K562 (cell line): ENCODE results near the gene R3HDM2. TPM values are rescaled to one million over a fixed set of nuclear protein-coding genes. Genes with fewer than 3 reads are reported as not detected.

Source experiments
- ATAC-seq: fragments of 200-7000 bp; cut with Tn5 transposase; 3 replicates; pipeline ENCODE4 v1.9.1; 2020; ENCODE audit warnings: moderate library complexity
- BruUV-seq: library from RNA; stranded (reverse); fragments of 400-500 nt; replicated peaks from 2 replicates; lab custom pipeline; 2021; lab: Mats Ljungman, UMichigan
- CTCF ChIA-PET: fragments of 300-600 bp; formaldehyde crosslinking; extraction: SDS; loops from one replicate; lab custom pipeline; 2021; ENCODE audit warnings: low intra/inter-chr PET ratio; lab: Yijun Ruan, JAX
- POLR2A ChIA-PET: fragments of 300-600, 350-650 bp; sonication (Branson Sonifier 250); formaldehyde crosslinking; extraction: SDS; loops from one replicate; lab custom pipeline; 2021; ENCODE audit warnings: antibody characterized with exemption, inconsistent platforms; lab: Yijun Ruan, JAX
- DNase-seq, 4 experiments: peaks; one replicate each; pipeline versions ENCODE4 v3.0.0 to v3.0.0-alpha.2; 2011 to 2018; ENCODE audit warnings: low spot score in 3 of 4, mixed read lengths in 3 of 4; ENCODE audit errors: extremely low read depth in 1 of 4
- FAIRE-seq: peaks from 2 replicates; lab custom pipeline; 2011; peaks lifted over from hg19 to GRCh38; lab: Jason Lieb, UNC
- H2AFZ ChIP-seq: 2 replicates; pipeline ENCODE4 v1.6.0; 2011; ENCODE audit warnings: low read depth, low read length, control low read depth, inconsistent platforms
- H3K27ac ChIP-seq: fragments of 200-600 bp; 3 replicates; pipeline ENCODE4 v1.8.0; 2011; ENCODE audit warnings: low read depth, mild to moderate bottlenecking, control low read depth, inconsistent platforms, low read length, moderate library complexity, mixed read lengths; ENCODE audit errors: extremely low read depth
- H3K27me3 ChIP-seq, 2 experiments: fragments of 300-600 bp in 1 of 2; 2 replicates in 1 of 2; 3 replicates in 1 of 2; pipeline versions ENCODE4 v1.6.0 to v1.8.0; 2011; ENCODE audit warnings: inconsistent platforms in 2 of 2, low read length in 2 of 2, mild to moderate bottlenecking in 1 of 2, mixed read lengths in 1 of 2, moderate library complexity in 1 of 2; ENCODE audit not compliant: control insufficient read depth in 2 of 2, insufficient read depth in 2 of 2
- H3K36me3 ChIP-seq: fragments of 300-600 bp; 3 replicates; pipeline ENCODE4 v1.8.0; 2011; ENCODE audit warnings: mild to moderate bottlenecking, low read length, inconsistent platforms; ENCODE audit not compliant: control insufficient read depth, insufficient read depth
- H3K4me1 ChIP-seq, 2 experiments: fragments of 200-600 bp in 1 of 2; replicated peaks in 1 of 2; 2 replicates in 1 of 2; 3 replicates in 1 of 2; pipeline versions ENCODE4 v1.5.1 to v1.8.0; 2011; ENCODE audit warnings: inconsistent platforms in 2 of 2, low read length in 2 of 2, mild to moderate bottlenecking in 1 of 2, mixed read lengths in 1 of 2, moderate library complexity in 1 of 2; ENCODE audit not compliant: control insufficient read depth in 2 of 2, insufficient read depth in 2 of 2
- H3K4me2 ChIP-seq: 2 replicates; pipeline ENCODE4 v1.6.1; 2011; ENCODE audit warnings: low read length, control low read depth, inconsistent platforms, mixed read lengths; ENCODE audit not compliant: insufficient read depth
- H3K4me3 ChIP-seq: fragments of 200-600 bp; sonication (generic), shearing (Covaris generic); 2 replicates; pipeline ENCODE4 v1.5.1; 2016; ENCODE audit warnings: control low read depth, inconsistent platforms
- H3K79me2 ChIP-seq: fragments of 200-600 bp; 3 replicates; pipeline ENCODE4 v1.8.0; 2011; ENCODE audit warnings: low read length, inconsistent platforms; ENCODE audit not compliant: control insufficient read depth, insufficient read depth
- H3K9ac ChIP-seq, 2 experiments: 2 replicates each; pipeline versions ENCODE4 v1.6.0 to v1.6.1; 2011; ENCODE audit warnings: low read depth in 2 of 2, low read length in 2 of 2, control low read depth in 1 of 2, inconsistent platforms in 1 of 2, mild to moderate bottlenecking in 1 of 2, mixed read lengths in 1 of 2; ENCODE audit not compliant: insufficient read depth in 1 of 2
- H3K9me1 ChIP-seq: one replicate; pipeline ENCODE4 v1.6.0; 2011; ENCODE audit warnings: inconsistent platforms, mild to moderate bottlenecking, low read length, moderate library complexity; ENCODE audit not compliant: control insufficient read depth, insufficient read depth
- H3K9me3 ChIP-seq: replicated peaks from 2 replicates; pipeline ENCODE4 v1.5.1; 2011; ENCODE audit warnings: low read depth, low read length, inconsistent platforms; ENCODE audit not compliant: control insufficient read depth, insufficient read depth
- H4K20me1 ChIP-seq: replicated peaks from 2 replicates; pipeline ENCODE4 v1.6.1; 2011; ENCODE audit warnings: low read length, inconsistent platforms, mixed read lengths; ENCODE audit not compliant: control insufficient read depth, insufficient read depth
- ARID1B ChIP-seq: fragments of 450-650 bp; IDR thresholded peaks from 2 replicates; pipeline ENCODE4 v1.6.1; 2016; ENCODE audit warnings: antibody characterized with exemption, mild to moderate bottlenecking, inconsistent platforms
- ARID2 ChIP-seq: fragments of 450-650 bp; IDR thresholded peaks from 2 replicates; pipeline ENCODE4 v1.6.1; 2017; ENCODE audit warnings: antibody characterized with exemption, mild to moderate bottlenecking
- BACH1 ChIP-seq: fragments of 200-800 bp; sonication (Bioruptor generic); IDR thresholded peaks from 2 replicates; pipeline ENCODE4 v1.6.1; 2016; ENCODE audit warnings: missing genetic modification characterization, missing compliant biosample characterization
- CBFA2T3 ChIP-seq: fragments of 450-650 bp; IDR thresholded peaks from 2 replicates; pipeline ENCODE4 v1.6.1; 2017
- HDAC1 ChIP-seq, 2 experiments: fragments of 450-650 bp; IDR thresholded peaks; 2 replicates each; pipeline ENCODE4 v1.6.1; 2016 to 2017; ENCODE audit warnings: inconsistent platforms in 1 of 2, mild to moderate bottlenecking in 1 of 2, moderate library complexity in 1 of 2
- JUND ChIP-seq, 2 experiments: IDR thresholded peaks; 2 replicates in 1 of 2; 3 replicates in 1 of 2; pipeline ENCODE4 v1.6.1; 2011; ENCODE audit warnings: borderline replicate concordance in 2 of 2, low read depth in 2 of 2, low read length in 2 of 2, improper control_type of control experiment in 1 of 2, missing biosample characterization in 1 of 2, missing genetic modification characterization in 1 of 2, missing genetic modification reagents in 1 of 2
- MAX ChIP-seq: sonication (generic); formaldehyde crosslinking; IDR thresholded peaks from 2 replicates; pipeline ENCODE4 v1.9.0; 2022; ENCODE audit warnings: mild to moderate bottlenecking, missing genetic modification reagents
- MEF2A ChIP-seq: IDR thresholded peaks from 2 replicates; pipeline ENCODE4 v1.6.1; 2011; ENCODE audit warnings: low read depth, mild to moderate bottlenecking, low read length, moderate library complexity; ENCODE audit not compliant: control insufficient read depth
- NCOR1 ChIP-seq: fragments of 450-650 bp; IDR thresholded peaks from 2 replicates; pipeline ENCODE4 v1.6.1; 2016; ENCODE audit warnings: mild to moderate bottlenecking, moderate library complexity
- NEUROD1 ChIP-seq: fragments of 150-350 bp; IDR thresholded peaks from 2 replicates; pipeline ENCODE4 v1.6.1; 2014; ENCODE audit warnings: borderline replicate concordance, low read length, low read depth; ENCODE audit not compliant: partially characterized antibody
- NFXL1 ChIP-seq: fragments of 450-650 bp; formaldehyde crosslinking; IDR thresholded peaks from 2 replicates; pipeline ENCODE4 v1.4.0; 2021; ENCODE audit warnings: mild to moderate bottlenecking
- POLR2H ChIP-seq: IDR thresholded peaks from 2 replicates; pipeline ENCODE4 v1.6.1; 2016; ENCODE audit warnings: missing genetic modification characterization, low read depth, mild to moderate bottlenecking, control low read depth, missing compliant biosample characterization, moderate library complexity
- PRDM10 ChIP-seq: fragments of 450-650 bp; IDR thresholded peaks from 2 replicates; pipeline ENCODE4 v1.6.1; 2018; ENCODE audit not compliant: partially characterized antibody
- ZNF41 ChIP-seq: fragments of 250-450 bp; sonication (Bioruptor Pico); conservative IDR thresholded peaks from 2 replicates; pipeline ENCODE4 v1.4.0; 2020; ENCODE audit warnings: mild to moderate bottlenecking
- ZNF766 ChIP-seq: fragments of 200-800 bp; sonication (Bioruptor generic); conservative IDR thresholded peaks from 2 replicates; pipeline ENCODE4 v1.6.1; 2016; ENCODE audit warnings: missing genetic modification characterization, missing compliant biosample characterization
- WGBS: fragments of 100-300 bp; shearing (Covaris generic); methylation state at CpG from one replicate; pipeline ENCODE4 v1.1.6; 2016; ENCODE audit warnings: low coverage, mixed read lengths; ENCODE audit not compliant: insufficient coverage; ENCODE audit errors: missing lambda C conversion rate; 5-methylcytosine and 5-hydroxymethylcytosine counted together
- in situ Hi-C: fragments of 300-500 bp; cut with MboI; formaldehyde crosslinking; loops from 4 replicates; pipeline ENCODE4 v1.15.0; 2018; ENCODE audit warnings: inconsistent platforms, mixed read lengths
- intact Hi-C: fragments of 100-400 bp; cut with micrococcal nuclease; formaldehyde crosslinking; loops from 2 replicates; pipeline ENCODE4 v1.14.2; 2022
- polyA plus RNA-seq, 8 experiments: library from polyadenylated mRNA; depleted of rRNA in 4 of 8; stranded (reverse) in 5 of 8; unstranded in 3 of 8; fragments of >200 nt; fragmentation: Nextera tagmentation in 2 of 8; fragmentation: Illumina TruSeq in 1 of 8; extraction: Ambion mirVana in 2 of 8; extraction: Trizol in 1 of 8; gene quantifications; 2 replicates each; pipeline versions ENCODE4 v1.2.1 to v1.2.3, GENCODE V29; 2011 to 2014; ENCODE audit warnings: inconsistent platforms in 1 of 8, missing spikeins in 1 of 8
- total RNA-seq, 7 experiments: library from RNA; depleted of rRNA in 6 of 7; stranded (reverse); fragments of >200 nt in 6 of 7; fragmentation: Illumina TruSeq in 2 of 7; extraction: Trizol in 2 of 7; gene quantifications; 2 replicates each; pipeline versions ENCODE4 v1.2.1 to v1.2.3, GENCODE V29; 2011 to 2021; ENCODE audit warnings: low replicate concordance in 1 of 7

The R3HDM2 gene
- total and polyA plus RNA-seq, 9 of the 15 experiments (the other 6 are each of a cell fraction or from before 2014, with no cell fraction given): 3.3 to 18.8 (median 9.0) TPM

- DNase-seq: peak in 2 of 4 experiments; percentile 51 to 78
- ChIA-PET CTCF (interaction anchor here (0.6 to 2.7 kb wide), 7 partner anchors 112 to 239 kb away, joined by 3 to 20 read pairs (median 9); no protein-coding TSS in a partner anchor), POLR2A (interaction anchor here (0.6 to 1.9 kb wide), 14 partner anchors 9 to 284 kb away, joined by 3 to 7 read pairs (median 4); partner anchors contain the start of gene SHMT2)
- Histone ChIP-seq H3K27ac (peak overlapping the region; percentile 48; the same call in 1 of the 3 replicates), H3K9me3 (no peaks in the 10 kb centered on the region), H3K79me2 (peaks cover 17% of the 10 kb centered on the region; the same call in 2 of the 3 replicates), H3K9ac (peak overlapping the region; percentile 45 to 65; a peak in 2 of 4 replicates), H3K4me2 (peak overlapping the region; percentile 48), H2AFZ (peak overlapping the region; percentile 76), H4K20me1 (no peaks in the 10 kb centered on the region), H3K36me3 (no peaks in the 10 kb centered on the region), H3K4me3 (no peak overlapping the region), H3K27me3 (no peaks in the 10 kb centered on the region), H3K4me1 (peaks cover 30 to 43% of the 10 kb centered on the region in 2 experiments), H3K9me1 (no peaks in the 10 kb centered on the region)
- WGBS: 8% methylated on average over 9 of the region's 9 CpGs
- in situ Hi-C loops: loop anchor here (5.0 kb wide), 1 partner anchor 140 kb away; no protein-coding TSS in a partner anchor
- intact Hi-C loops: loop anchor here (2.0 kb wide), 1 partner anchor 240 kb away; no protein-coding TSS in a partner anchor
- no TSS peak for BruUV-seq
- ATAC-seq: no peak
- peak; percentile 63 for FAIRE-seq
- peak; percentile 95 for TF ChIP-seq MEF2A
- TF ChIP-seq NFXL1 (CRISPR knock-in tag): no peak
- TF ChIP-seq ARID2: no peak
- no peak for TF ChIP-seq ZNF41 (CRISPR knock-in tag)
- TF ChIP-seq BACH1 (tag): 0 out of 2 replicates have a peak, but pooled peaks have one; percentile 54
- TF ChIP-seq NEUROD1: no peak
- TF ChIP-seq NCOR1: 0 out of 2 replicates have a peak, but pooled peaks have one; percentile 28
- TF ChIP-seq POLR2H (tag): no peak
- TF ChIP-seq CBFA2T3: peak; percentile 40; the same call in 1 of the 2 replicates
- TF ChIP-seq JUND (IDR thresholded peaks at IDR 0.05; ENCODE audit: borderline replicate concordance, low read depth, low read length): peak; percentile 48; the same call in 1 of the 2 replicates
- TF ChIP-seq JUND (tag; IDR thresholded peaks at IDR 0.05; ENCODE audit: borderline replicate concordance, low read depth, low read length): no peak; the same call in 2 of the 3 replicates
- TF ChIP-seq HDAC1 (IDR thresholded peaks at IDR 0.05): peak in 1 of 2 experiments; percentile 31; a peak in 1 of 4 replicates
- peak; percentile 37 for TF ChIP-seq PRDM10
- 0 out of 2 replicates have a peak, but pooled peaks have one; percentile 20 for TF ChIP-seq ARID1B
- no peak for TF ChIP-seq ZNF766 (CRISPR knock-in tag)
- peak; percentile 79 for TF ChIP-seq MAX (CRISPR knock-in tag)
Observed at GRCh38 chr12:57452181-57452936, 21.5 kb upstream of the R3HDM2 start.
